IMR-90 (cell line): ENCODE measurements around the gene ULBP2. TPM values are rescaled to one million over a fixed set of nuclear protein-coding genes. Genes with fewer than 3 reads are reported as not detected.

Experiments
- ATAC-seq: fragments of 200-7000 bp; cut with Tn5 transposase; 2 replicates; pipeline ENCODE4 v1.9.1; 2020; ENCODE audit warnings: low read depth, mild to moderate bottlenecking, moderate library complexity
- BruUV-seq: library from RNA; stranded (reverse); fragments of 400-500 nt; replicated peaks from 2 replicates; lab custom pipeline; 2021; lab: Mats Ljungman, UMichigan
- CTCF ChIA-PET: fragments of 300-600 bp; formaldehyde crosslinking; extraction: SDS; loops from one replicate; lab custom pipeline; 2021; ENCODE audit warnings: antibody characterized with exemption; lab: Yijun Ruan, JAX
- POLR2A ChIA-PET: fragments of 300-600 bp; sonication (Branson Sonifier 250); formaldehyde crosslinking; loops from one replicate; lab custom pipeline; 2022; ENCODE audit warnings: antibody characterized with exemption; ENCODE audit not compliant: unreplicated experiment; lab: Charles Lee
- DNase-seq: peaks from one replicate; pipeline ENCODE4 v3.0.0; 2013
- H2AFZ ChIP-seq: replicated peaks from 2 replicates; pipeline ENCODE3; 2013; ENCODE audit warnings: low read length, mild to moderate bottlenecking; ENCODE audit not compliant: poor library complexity
- H2AK5ac ChIP-seq: 2 replicates; pipeline ENCODE4 v1.6.1; 2013; ENCODE audit warnings: low read depth, low read length, inconsistent platforms
- H2AK9ac ChIP-seq: replicated peaks from 2 replicates; pipeline ENCODE3; 2013; ENCODE audit warnings: mild to moderate bottlenecking, low read depth, low read length, moderate library complexity; ENCODE audit not compliant: poor library complexity
- H2BK120ac ChIP-seq: 2 replicates; pipeline ENCODE4 v1.6.1; 2013; ENCODE audit warnings: low read depth, low read length, inconsistent platforms
- H2BK15ac ChIP-seq: 3 replicates; pipeline ENCODE4 v1.6.1; 2013; ENCODE audit warnings: low read depth, low read length, inconsistent platforms
- H2BK20ac ChIP-seq: 2 replicates; pipeline ENCODE4 v1.6.1; 2013; ENCODE audit warnings: low read depth, mild to moderate bottlenecking, inconsistent platforms, low read length, moderate library complexity
- H2BK5ac ChIP-seq: 2 replicates; pipeline ENCODE4 v1.6.1; 2013; ENCODE audit warnings: mild to moderate bottlenecking, low read depth, low read length, inconsistent platforms; ENCODE audit not compliant: poor library complexity, severe bottlenecking
- H3K14ac ChIP-seq: replicated peaks from 2 replicates; pipeline ENCODE4 v1.6.1; 2013; ENCODE audit warnings: low read depth, low read length, inconsistent platforms
- H3K18ac ChIP-seq: 2 replicates; pipeline ENCODE4 v1.6.1; 2013; ENCODE audit warnings: low read depth, low read length, control low read depth
- H3K23ac ChIP-seq: 2 replicates; pipeline ENCODE4 v1.6.1; 2013; ENCODE audit warnings: low read depth, low read length, inconsistent platforms
- H3K27ac ChIP-seq: 2 replicates; pipeline ENCODE4 v1.5.1; 2013; ENCODE audit warnings: mild to moderate bottlenecking, control low read depth, low read length; ENCODE audit not compliant: insufficient read depth
- H3K27me3 ChIP-seq: 2 replicates; pipeline ENCODE4 v1.6.1; 2013; ENCODE audit warnings: low read length; ENCODE audit not compliant: control insufficient read depth, insufficient read depth
- H3K36me3 ChIP-seq: 2 replicates; pipeline ENCODE4 v1.6.1; 2013; ENCODE audit warnings: low read length, mixed read lengths; ENCODE audit not compliant: control insufficient read depth, insufficient read depth
- H3K4ac ChIP-seq: 2 replicates; pipeline ENCODE4 v1.6.1; 2013; ENCODE audit warnings: low read depth, low read length, inconsistent platforms
- H3K4me1 ChIP-seq: 2 replicates; pipeline ENCODE4 v1.6.1; 2013; ENCODE audit warnings: low read length, mixed read lengths; ENCODE audit not compliant: control insufficient read depth, insufficient read depth
- H3K4me2 ChIP-seq: 2 replicates; pipeline ENCODE4 v1.6.1; 2013; ENCODE audit warnings: low read depth, mild to moderate bottlenecking, control low read depth, low read length, moderate library complexity
- H3K4me3 ChIP-seq: 2 replicates; pipeline ENCODE4 v1.5.1; 2013; ENCODE audit warnings: low read depth, mild to moderate bottlenecking, control low read depth, low read length, moderate library complexity; ENCODE audit not compliant: insufficient read depth
- H3K56ac ChIP-seq: 2 replicates; pipeline ENCODE4 v1.6.1; 2013; ENCODE audit warnings: low read length, inconsistent platforms; ENCODE audit not compliant: insufficient read depth; ENCODE audit errors: extremely low read depth
- H3K79me1 ChIP-seq, 2 experiments: 2 replicates each; pipeline ENCODE4 v1.6.1; 2013; ENCODE audit warnings: low read length in 2 of 2, inconsistent platforms in 1 of 2, low read depth in 1 of 2
- H3K9ac ChIP-seq: 2 replicates; pipeline ENCODE4 v1.6.1; 2013; ENCODE audit warnings: low read depth, low read length, control low read depth
- H3K9me1 ChIP-seq: 2 replicates; pipeline ENCODE4 v1.6.1; 2013; ENCODE audit warnings: low read length, inconsistent platforms; ENCODE audit not compliant: insufficient read depth
- H3K9me3 ChIP-seq: 2 replicates; pipeline ENCODE4 v1.6.1; 2013; ENCODE audit warnings: low read length; ENCODE audit not compliant: control insufficient read depth, insufficient read depth
- H4K20me1 ChIP-seq: 2 replicates; pipeline ENCODE4 v1.6.1; 2013; ENCODE audit warnings: low read length, inconsistent platforms; ENCODE audit not compliant: insufficient read depth
- H4K5ac ChIP-seq: 2 replicates; pipeline ENCODE4 v1.6.1; 2013; ENCODE audit warnings: mild to moderate bottlenecking, low read depth, low read length, control low read depth
- H4K8ac ChIP-seq, 2 experiments: 2 replicates each; pipeline ENCODE4 v1.6.1; 2013; ENCODE audit warnings: low read depth in 2 of 2, low read length in 2 of 2, control low read depth in 1 of 2, inconsistent platforms in 1 of 2
- H4K91ac ChIP-seq: 2 replicates; pipeline ENCODE4 v1.6.1; 2013; ENCODE audit warnings: low read depth, low read length, inconsistent platforms; ENCODE audit not compliant: insufficient read depth
- BHLHE40 ChIP-seq: fragments of 150-350 bp; IDR thresholded peaks from 2 replicates; pipeline ENCODE4 v1.6.1; 2016; ENCODE audit warnings: mild to moderate bottlenecking, low read depth, low read length
- CEBPB ChIP-seq: IDR thresholded peaks from 2 replicates; pipeline ENCODE4 v1.6.1; 2012; ENCODE audit warnings: low read depth, low read length, improper control_type of control experiment
- CHD1 ChIP-seq: IDR thresholded peaks from 2 replicates; pipeline ENCODE4 v1.6.1; 2012; ENCODE audit warnings: low read depth, low read length, improper control_type of control experiment
- CTCF ChIP-seq: conservative IDR thresholded peaks from 2 replicates; pipeline ENCODE4 v1.5.1; 2012; ENCODE audit warnings: mild to moderate bottlenecking, low read depth, low read length, improper control_type of control experiment
- ELK1 ChIP-seq: fragments of 150-350 bp; IDR thresholded peaks from 2 replicates; pipeline ENCODE4 v1.6.1; 2016; ENCODE audit warnings: low read depth, mild to moderate bottlenecking, low read length, moderate library complexity, borderline replicate concordance
- FOS ChIP-seq: fragments of 150-350 bp; IDR thresholded peaks from 2 replicates; pipeline ENCODE4 v1.6.1; 2016; ENCODE audit warnings: low read depth, low read length
- MAFK ChIP-seq: IDR thresholded peaks from 2 replicates; pipeline ENCODE4 v1.6.1; 2012; ENCODE audit warnings: low read depth, low read length, improper control_type of control experiment
- MAZ ChIP-seq: IDR thresholded peaks from 2 replicates; pipeline ENCODE4 v1.6.1; 2012; ENCODE audit warnings: low read depth, mild to moderate bottlenecking, low read length, improper control_type of control experiment, moderate library complexity, borderline replicate concordance
- MXI1 ChIP-seq: IDR thresholded peaks from 2 replicates; pipeline ENCODE4 v1.6.1; 2012; ENCODE audit warnings: low read depth, mild to moderate bottlenecking, low read length, moderate library complexity, borderline replicate concordance
- NFE2L2 ChIP-seq: fragments of 150-350 bp; IDR thresholded peaks from 2 replicates; pipeline ENCODE4 v1.6.1; 2016; ENCODE audit warnings: low read depth, mild to moderate bottlenecking, low read length
- POLR2A ChIP-seq: IDR thresholded peaks from 2 replicates; pipeline ENCODE4 v1.6.1; 2012; ENCODE audit warnings: mild to moderate bottlenecking, low read depth, low read length
- RAD21 ChIP-seq: IDR thresholded peaks from 2 replicates; pipeline ENCODE4 v1.6.1; 2012; ENCODE audit warnings: low read length, improper control_type of control experiment
- RCOR1 ChIP-seq: IDR thresholded peaks from 2 replicates; pipeline ENCODE4 v1.6.1; 2012; ENCODE audit warnings: mild to moderate bottlenecking, low read length, improper control_type of control experiment; ENCODE audit not compliant: insufficient replicate concordance
- RFX5 ChIP-seq: IDR thresholded peaks from 2 replicates; pipeline ENCODE4 v1.8.0; 2012; ENCODE audit warnings: low read depth, mild to moderate bottlenecking, low read length, moderate library complexity
- SMC3 ChIP-seq: fragments of 150-350 bp; IDR thresholded peaks from 2 replicates; pipeline ENCODE4 v1.6.1; 2016; ENCODE audit warnings: low read depth, mild to moderate bottlenecking, antibody characterized with exemption, low read length, moderate library complexity
- USF2 ChIP-seq: fragments of 150-350 bp; IDR thresholded peaks from 2 replicates; pipeline ENCODE4 v1.6.1; 2017; ENCODE audit warnings: mild to moderate bottlenecking, antibody characterized with exemption, low read length, low read depth
- WGBS, 2 experiments: methylation state at CpG; one replicate each; pipeline versions ENCODE4 v1.1.5 to v1.1.7; 2013; ENCODE audit warnings: missing lambda C conversion rate in 2 of 2; ENCODE audit not compliant: insufficient read length in 1 of 2; ENCODE audit errors: extremely low coverage in 2 of 2; 5-methylcytosine and 5-hydroxymethylcytosine counted together
- dilution Hi-C: fragments of 300-500 bp; cut with HindIII; formaldehyde crosslinking; loops from one replicate; pipeline ENCODE4 v1.14.3; 2018; ENCODE audit warnings: low sequenced_read_pairs; ENCODE audit not compliant: unreplicated experiment
- in situ Hi-C: fragments of 300-500 bp; cut with MboI; formaldehyde crosslinking; loops from 3 replicates; pipeline ENCODE4 v1.14.3; 2019; ENCODE audit warnings: low sequenced_read_pairs, inconsistent platforms, mixed read lengths
- intact Hi-C: fragments of 100-400 bp; cut with micrococcal nuclease; formaldehyde crosslinking; loops from 2 replicates; pipeline ENCODE4 v1.10.0; 2022
- polyA plus RNA-seq, 3 experiments: library from polyadenylated mRNA; depleted of rRNA; stranded (reverse); fragments of >200 nt; gene quantifications; 2 replicates each; pipeline ENCODE4 v1.2.3, GENCODE V29; 2012; ENCODE audit warnings: low replicate concordance in 1 of 3
- total RNA-seq: library from RNA; depleted of rRNA; stranded (reverse); fragments of >200 nt; gene quantifications from 2 replicates; pipeline ENCODE4 v1.2.3, GENCODE V29; 2012

The ULBP2 gene
- total and polyA plus RNA-seq, 2 of the 4 experiments (the other 2 are of a cell fraction), result 7.9 to 16.2 TPM

GRCh38 chr6:149896491-149896890 lies 45.3 kb upstream of the ULBP2 start:
- Histone ChIP-seq H3K9ac (no peak overlapping the region), H3K18ac (peak overlapping the region; percentile 88), H2BK15ac (peak overlapping the region; percentile 89; the same call in 2 of the 3 replicates), H2BK120ac (peak overlapping the region; percentile 92), H3K4me3 (no peak overlapping the region), H2BK5ac (peak overlapping the region; percentile 91), H4K20me1 (no peaks in the 10 kb centered on the region), H2BK20ac (peak overlapping the region; percentile 88), H3K56ac (no peak overlapping the region), H2AK5ac (peak overlapping the region; percentile 96), H3K23ac (peak overlapping the region; percentile 43; the same call in 1 of the 2 replicates), H3K4me1 (peaks cover 24% of the 10 kb centered on the region), H3K27me3 (no peaks in the 10 kb centered on the region), H3K27ac (peak overlapping the region; percentile 79), H4K91ac (peak overlapping the region; percentile 94), H3K9me3 (no peaks in the 10 kb centered on the region), H4K5ac (peak overlapping the region; percentile 50), H2AK9ac (peak overlapping the region; percentile 18), H3K4ac (peak overlapping the region; percentile 85), H3K4me2 (peak overlapping the region; percentile 60), H3K9me1 (peaks cover 20% of the 10 kb centered on the region), H3K14ac (peak overlapping the region; percentile 84), H3K79me1 (peaks cover 0 to 11% of the 10 kb centered on the region in 2 experiments; a peak in 1 of 4 replicates), H2AFZ (peak overlapping the region; percentile 11), H4K8ac (peak overlapping the region; percentile 5 to 91), H3K36me3 (no peaks in the 10 kb centered on the region)
- WGBS, 2 experiments, result 100% methylated on average over 1 of the region's 3 CpGs; no CpG with 5 or more reads in 1 of the 2 experiments
- dilution Hi-C loops, result no loop called here
- ChIA-PET POLR2A (no interaction called here), CTCF (no interaction called here)
- in situ Hi-C loops, result no loop called here
- BruUV-seq, result no TSS peak
- TF ChIP-seq RFX5 (no peak), MAFK (no peak), CEBPB (no peak), FOS (no peak), SMC3 (no peak), RAD21 (no peak), USF2 (no peak), ELK1 (no peak), CTCF (no peak), POLR2A (no peak), BHLHE40 (no peak), NFE2L2 (no peak), MAZ (no peak), CHD1 (no peak), RCOR1 (no peak), MXI1 (no peak)
- intact Hi-C loops, result no loop called here
- DNase-seq, result peak; percentile 52
- ATAC-seq, result 0 out of 2 replicates have a peak, but pooled peaks have one; percentile 12
